Umbilical cord (tissue), 2 donors: ENCODE measurements around the gene DYNC1I2. TPM values are rescaled to one million over a fixed set of nuclear protein-coding genes. Genes with fewer than 3 reads are reported as not detected.
A peak's percentile ranks its signal among the peaks of the same experiment; 100 is the strongest.

Experiments
- DNase-seq: peaks from one replicate; pipeline ENCODE4 v3.0.0-alpha.2; 2015; ENCODE audit warnings: low spot score
- total RNA-seq: library from RNA; depleted of rRNA; stranded (reverse); fragments of >200 nt; gene quantifications from one replicate; pipeline ENCODE4 v1.2.3, GENCODE V29; 2014; ENCODE audit warnings: low replicate concordance; ENCODE audit not compliant: insufficient read depth

Gene DYNC1I2
- 88.8 TPM for total RNA-seq

DNA sequence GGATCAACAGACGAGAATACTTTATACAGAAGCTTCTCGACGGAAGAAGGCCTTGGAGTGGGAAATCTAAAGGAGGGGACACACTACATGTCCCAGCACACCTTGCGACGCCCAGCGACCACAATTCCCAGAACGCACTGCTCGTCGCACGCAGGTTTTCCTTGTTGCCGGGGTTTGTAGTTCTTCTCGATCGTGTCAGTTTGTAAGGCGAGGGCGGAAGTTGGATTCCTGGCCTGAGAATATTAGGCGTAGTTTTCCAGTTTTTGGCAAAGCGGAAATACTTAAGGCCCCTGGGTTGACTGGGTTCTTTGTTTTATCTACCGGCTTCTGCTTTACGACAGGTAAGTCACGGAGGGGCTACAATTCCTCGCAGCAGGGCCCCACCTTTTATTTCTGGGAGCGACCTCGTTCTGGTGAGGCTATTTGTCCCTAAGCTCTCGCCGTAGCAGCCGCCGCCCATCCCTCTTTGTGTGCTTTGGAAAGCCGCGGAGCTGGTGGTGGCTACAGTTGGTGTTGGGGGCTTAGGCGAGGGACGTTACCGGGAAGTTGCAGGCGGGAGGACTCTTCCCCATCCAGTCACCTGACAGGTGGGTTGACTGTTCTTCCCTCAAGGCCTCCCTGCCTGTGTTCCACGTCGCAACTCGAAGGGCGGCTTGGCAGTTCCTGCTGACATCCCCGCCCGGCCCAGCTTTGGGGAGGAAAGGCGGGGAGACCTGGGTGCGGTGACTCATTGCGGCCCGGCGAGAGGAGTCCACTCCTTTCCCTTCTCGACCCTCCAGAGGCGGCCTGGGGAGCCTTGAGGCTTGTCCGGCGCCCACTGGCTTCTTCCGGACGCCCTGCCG is at the start of gene DYNC1I2:
Gene DYNC1I2 (plus strand): TSS at position 183 of the 842 bp plus-strand sequence. CDS start 2,687 bp downstream, outside the sequence.
- peak; percentile 99 for DNase-seq

DNA sequence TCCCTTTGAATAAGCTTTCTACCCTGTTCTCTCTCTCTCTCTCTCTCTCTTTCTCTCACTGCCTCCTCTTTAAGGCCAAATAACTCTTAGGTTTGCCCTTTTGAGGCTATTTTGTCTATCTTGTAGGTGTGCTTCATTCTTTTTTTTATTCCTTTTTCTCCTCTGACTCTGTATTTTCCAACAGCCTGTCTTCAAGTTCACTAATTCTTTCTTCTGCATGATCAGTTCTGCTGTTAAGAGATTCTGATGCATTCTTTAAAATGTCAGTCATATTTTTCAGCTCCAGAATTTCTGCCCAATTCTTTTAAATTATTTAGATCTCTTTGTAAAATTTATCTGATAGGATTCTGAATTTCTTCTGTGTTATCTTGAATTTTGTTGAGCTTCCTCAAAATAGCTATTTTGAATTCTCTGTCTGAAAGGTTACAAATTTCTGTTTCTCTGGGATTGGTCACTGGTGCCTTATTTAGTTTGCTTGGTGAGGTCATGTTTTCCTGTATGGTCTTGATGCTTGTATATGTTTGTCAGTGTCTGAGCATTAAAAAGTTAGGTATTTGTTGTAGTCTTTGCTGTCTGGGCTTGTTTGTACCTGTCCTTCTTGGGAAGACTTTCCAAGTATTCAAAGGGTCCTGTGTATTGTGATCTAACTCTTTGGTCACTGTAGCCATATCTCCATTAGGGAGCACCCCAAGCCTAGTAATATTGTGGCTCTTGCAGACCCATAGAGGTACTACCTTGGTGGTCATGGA is 35.4 kb upstream of the DYNC1I2 start:
- no peak for DNase-seq

DNA sequence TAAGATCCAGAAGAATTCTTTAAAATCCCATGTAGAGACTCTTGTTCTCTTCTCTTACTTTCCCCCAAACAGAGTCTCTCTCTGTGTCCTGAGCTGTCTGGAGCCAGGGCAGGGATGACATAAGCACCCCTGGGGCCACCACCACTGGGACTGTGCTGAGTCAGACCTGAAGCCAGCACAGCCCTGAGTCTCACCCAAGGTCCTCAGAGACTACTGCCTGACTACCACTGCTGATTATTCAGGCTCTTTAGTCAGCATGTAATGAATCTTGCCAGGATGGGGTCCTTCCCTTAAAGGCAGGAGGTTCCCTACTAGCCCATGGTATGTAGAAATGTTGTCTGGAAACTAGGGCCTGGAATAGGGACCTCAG is 34.9 kb upstream of the DYNC1I2 start:
- no peak for DNase-seq

DNA sequence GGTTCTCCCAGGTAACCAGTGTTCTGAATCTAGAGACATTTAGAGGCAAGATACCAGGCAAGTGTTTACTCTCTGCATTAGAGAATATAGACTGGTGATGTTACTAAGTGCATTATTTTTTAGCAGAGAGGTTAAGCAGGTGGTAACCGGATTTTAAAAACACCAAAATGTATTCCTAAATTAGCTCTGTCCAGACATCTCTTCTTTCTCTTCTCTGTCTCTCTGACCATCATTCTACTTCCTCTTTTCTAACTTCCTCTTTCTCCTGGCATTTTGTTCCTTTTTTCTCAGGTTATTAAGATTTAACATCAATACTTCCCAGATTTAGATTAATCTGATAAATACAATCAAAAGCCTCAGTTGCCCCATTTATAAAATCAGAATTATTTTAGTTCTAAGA is 31.7 kb upstream of the DYNC1I2 start:
- DNase-seq: no peak

DNA sequence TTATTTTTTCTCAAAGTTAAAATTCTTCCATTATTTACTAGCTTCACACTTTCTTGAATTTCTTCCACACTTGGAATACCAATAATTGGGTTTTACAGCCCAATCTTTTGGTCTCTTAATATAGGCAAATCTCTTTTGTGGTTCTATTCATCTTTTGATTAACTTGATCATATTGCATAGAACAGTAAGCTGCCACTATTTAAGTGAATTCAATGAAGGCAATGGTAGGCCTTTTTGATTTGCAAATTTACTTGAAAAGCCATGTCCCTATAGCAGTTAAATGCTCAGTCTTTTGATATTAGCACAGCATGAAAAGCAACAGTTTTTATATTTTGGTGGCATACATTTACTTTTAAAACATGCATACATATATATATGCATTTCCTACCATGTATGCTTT is 20.2 kb upstream of the DYNC1I2 start:
- no peak for DNase-seq

DNA sequence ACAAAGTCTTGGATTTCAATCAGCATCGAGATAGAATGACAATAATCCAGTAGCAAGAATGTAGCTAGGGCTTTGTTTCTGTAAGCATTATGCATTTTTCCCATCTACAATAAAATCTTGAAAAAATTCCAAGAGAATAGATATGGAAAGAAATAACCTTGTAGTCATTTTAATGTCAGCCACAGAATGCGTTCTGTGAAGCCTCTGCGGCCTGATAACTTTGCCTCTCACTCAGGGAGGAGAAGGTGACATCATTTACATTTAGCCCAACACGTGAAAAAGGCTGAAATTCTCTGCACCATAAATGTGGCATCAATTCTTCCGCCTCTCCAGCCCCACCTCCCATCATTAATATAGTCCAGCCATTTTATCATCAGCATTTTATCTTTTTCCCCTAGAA is 19.1 kb upstream of the DYNC1I2 start:
- DNase-seq: no peak

DNA sequence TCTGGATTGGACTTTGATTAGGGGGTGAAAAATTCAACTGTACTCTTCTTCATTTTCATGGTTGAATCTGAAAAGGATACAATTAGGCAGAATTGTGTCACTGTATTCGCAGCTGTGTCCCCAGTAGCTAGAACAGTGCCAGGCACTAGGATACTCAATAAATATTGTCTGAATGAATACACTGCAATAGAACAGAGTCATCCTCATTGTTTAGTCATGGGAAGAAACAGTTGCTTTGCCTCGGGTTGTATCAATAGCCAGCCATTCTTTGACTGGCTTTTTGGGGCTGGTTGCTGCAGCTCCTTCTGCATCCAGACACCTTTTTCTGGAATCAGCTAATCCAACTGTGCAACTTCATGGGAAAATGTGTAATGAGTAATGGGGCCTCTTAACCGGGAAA is 18.1 kb upstream of the DYNC1I2 start:
- DNase-seq: no peak

DNA sequence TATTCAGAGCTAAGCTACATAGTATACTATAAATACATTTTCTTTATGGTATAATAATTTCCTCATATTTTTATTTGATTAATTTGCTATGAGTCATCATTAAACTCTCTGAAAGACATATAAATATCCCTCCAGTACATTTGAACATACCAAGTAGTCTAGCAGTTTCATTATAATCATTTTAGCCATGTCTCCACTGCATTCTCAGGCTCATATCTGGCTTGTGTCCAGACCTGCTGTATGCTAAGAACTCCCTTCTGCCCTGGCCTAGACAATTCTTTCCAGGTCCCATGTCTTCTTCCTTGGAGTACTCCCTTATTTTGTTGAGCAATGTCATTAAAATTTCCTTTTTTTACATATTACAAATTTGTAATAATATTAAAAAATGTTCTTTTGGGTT is 16.6 kb upstream of the DYNC1I2 start:
- DNase-seq: no peak

DNA sequence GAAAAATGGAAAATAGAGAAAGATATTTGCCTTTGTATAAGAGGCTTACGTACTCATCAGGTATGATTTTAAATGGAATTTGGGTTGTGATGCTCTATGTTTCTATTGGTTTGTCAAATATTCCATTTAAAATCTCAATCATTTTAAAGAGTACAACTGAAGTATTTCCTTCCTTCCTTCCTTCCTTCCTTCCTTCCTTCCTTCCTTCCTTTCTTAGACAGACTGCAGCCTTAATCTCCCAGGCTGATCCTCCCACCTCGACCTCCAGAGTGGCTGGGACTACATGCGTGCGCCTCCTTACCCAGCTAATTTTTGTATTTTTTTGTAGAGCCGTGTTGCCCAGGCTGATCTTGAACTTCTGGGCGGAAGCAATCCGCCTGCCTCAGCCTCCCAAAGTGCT is 15.4 kb upstream of the DYNC1I2 start:
- DNase-seq: no peak

DNA sequence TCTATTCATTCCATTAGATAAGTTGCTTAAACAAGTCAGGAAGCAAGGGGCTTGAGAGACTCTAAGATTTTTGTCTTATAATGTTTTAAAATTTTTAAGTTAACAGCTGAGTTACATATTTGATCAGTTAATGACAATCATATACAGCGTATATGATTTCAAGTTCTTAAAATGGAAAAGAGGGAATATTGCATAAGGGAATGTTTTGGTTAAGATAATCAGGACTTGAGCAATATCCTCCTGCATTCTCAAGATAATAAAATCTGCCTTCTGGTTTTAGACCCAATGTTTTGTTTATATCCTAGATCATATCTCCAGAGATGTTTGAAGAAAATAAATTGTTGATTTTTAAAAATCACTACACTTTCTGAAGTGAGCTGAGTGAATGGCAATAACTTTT is 13.4 kb upstream of the DYNC1I2 start:
- no peak for DNase-seq

DNA sequence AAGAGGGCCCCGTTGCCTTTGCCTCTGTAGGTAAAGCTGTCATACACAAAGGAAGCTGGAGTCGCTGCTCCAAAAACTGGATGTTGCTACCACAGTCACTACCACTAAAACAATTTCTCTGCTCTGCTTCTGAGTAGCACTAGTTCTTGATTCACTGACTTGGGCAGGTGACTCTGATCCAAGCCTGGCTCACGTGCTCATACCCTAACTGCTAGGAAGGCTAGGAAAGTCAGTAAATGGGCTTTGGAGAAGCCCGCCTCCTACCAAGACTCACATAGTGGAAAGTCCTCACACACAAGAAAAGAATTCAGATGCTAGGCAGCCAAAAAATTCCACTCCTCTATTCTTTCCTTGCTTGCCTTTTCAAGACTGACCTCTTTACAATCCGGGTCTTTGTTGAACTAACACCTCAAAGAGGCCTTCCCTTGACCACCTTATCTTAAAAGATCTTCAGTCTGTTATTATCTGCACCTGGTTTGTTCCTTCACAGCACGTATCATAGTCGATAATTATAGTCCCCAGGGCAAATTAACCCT is 11.4 kb upstream of the DYNC1I2 start:
- DNase-seq: no peak

DNA sequence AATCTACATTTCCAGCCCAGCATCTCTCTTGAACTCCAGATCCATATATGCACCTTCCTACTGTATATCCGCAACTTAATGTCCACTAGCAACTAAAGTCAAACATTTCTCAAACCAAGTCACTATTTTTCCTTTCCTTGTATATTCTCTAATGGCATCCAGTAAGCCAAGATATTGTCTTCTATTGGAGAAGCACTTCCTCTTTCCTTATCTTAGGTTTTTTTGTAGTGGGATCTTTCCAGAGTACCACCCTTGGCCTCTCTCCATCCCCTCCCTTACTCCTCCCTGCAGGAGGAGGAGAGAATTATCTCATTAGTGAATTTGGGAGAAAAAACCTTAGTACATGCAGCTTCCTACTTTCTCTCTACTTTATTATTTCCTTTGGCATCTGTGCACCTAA is 8.7 kb upstream of the DYNC1I2 start:
- DNase-seq: no peak

DNA sequence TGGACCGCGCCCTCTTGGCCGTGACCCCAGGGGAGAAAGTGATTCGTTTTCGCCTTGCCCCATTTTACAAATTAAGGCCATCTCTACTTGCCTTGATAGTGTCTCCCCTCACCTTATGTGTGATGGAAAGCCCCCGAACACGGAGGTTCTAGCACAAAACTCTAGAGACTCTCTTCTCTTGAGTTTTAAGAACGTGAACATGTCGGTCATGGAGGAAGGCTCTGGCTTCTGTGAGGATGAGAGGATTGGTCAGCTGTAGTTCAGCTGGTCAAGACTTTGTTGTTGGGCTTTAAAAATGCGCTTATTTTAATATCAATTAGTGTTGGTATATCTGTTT is 828 bp downstream of the DYNC1I2 start:
- DNase-seq: no peak

DNA sequence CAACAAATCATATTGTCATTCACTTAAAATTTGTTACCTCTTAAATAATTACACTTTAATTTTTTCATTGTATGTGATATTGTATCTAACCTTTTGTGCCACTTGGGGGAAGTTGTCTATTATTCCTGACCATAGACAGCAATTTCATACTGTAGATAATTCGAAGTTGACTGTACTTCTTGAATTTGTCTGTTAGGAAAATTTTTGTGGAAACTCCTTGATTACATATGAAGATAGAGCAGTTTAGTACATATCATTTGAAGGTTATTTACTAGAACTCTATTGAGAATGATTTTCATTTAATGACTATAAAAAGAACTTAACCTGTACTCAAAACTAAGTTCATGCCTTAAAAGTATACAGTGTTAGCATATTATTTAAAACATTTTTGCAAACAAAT is 5.1 kb downstream of the DYNC1I2 start:
- DNase-seq: no peak

DNA sequence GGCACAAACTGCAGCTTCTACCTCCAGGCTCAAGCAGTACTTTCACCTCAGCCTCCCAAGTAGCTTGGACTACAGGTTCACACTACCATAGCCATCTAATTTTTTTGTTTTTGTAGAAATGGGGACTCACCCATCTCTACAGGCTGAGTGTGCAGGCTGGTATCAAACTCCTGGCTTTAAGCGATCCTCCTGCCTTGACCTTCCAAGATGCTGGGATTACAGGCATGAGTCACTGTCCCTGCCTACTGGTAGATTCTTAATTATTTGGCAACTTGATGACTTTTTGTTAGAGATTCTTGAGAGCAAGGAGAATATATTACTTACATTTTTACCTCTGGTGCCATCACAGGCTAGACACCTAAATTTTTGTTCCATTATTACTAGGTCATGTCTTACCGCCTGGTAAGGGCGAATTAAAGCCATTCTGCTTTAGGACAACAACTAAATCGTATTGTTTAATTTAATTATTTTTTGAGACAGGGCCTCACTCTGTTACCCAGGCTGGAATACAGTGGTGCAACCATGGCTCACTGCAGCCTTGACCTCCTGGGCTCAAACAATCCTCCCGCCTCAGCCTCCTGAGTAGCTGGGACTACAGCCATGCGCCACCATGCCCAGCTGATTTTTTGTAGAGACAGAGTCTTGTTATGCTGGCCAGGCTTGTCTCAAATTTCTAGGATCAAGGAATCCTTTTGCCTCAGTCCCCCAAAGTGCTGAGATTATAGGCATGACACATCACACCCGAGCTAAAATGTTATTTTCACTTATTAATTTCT is 15.7 kb downstream of the DYNC1I2 start:
- no peak for DNase-seq

DNA sequence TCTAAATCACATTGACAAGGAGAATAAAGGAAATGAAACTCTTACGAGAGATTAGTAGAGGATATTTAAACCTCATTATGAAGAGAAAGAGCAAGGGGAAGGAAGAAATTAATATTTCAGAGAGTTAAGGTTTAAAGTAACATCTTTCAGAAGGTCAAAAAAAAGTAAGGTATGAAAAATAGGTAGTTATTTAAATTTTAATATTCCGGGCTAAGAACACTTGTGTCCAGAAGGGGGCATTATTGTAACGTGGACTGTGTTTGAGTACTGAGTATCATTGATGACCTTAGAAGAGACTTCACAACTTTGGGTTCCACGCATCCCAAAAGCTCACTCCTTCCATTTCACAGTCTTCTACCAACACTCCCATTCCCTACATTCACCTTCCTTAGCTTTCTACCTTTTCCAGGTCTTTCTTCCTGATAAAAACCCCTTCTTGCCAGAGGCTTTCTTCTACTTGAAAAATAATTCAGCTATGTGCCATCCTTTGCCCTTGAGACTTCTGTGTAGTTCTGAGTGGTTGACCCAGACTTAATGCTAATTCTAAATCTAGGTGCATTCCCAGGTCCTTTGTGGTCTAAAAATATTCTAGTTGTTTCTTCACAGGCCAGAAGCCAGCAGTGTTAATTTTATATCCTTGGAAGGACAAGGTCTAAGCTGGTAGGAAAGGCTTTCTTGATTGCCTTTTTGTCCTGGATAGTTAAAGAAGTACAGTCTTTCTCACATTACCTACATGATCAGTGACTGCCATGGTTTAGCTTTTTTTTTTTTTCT is 16.5 kb downstream of the DYNC1I2 start:
- DNase-seq: peak; percentile 8

DNA sequence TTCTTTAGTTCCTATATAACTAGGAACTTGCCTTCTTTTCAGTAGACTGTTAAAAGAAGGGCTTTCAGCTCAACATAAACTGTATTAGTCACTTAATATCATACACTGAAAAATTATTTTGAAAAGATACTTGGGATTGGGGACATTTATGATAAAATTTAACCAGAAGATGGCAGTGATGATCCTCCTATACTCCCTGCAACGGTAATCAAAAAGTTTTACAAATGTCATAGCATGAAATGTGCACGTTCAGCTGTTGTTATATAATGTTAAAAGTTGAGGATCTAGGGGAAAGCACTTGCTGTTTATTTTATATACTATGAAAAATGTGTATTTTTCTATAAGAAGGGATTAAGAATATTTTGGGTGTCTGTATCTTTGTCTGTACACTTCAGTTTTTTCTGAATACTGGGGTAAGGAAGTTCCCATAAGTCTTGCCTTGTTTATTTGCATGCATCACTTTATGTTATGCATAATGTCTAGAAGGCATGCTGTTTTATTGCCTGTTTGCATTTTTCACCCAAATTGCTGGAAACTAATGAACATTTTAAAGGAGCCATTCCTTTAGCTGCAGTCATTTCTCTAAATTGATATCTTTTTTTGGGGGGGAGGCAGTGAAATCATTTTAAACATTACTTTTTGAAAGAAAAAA is 19.0 kb downstream of the DYNC1I2 start:
- DNase-seq: no peak

DNA sequence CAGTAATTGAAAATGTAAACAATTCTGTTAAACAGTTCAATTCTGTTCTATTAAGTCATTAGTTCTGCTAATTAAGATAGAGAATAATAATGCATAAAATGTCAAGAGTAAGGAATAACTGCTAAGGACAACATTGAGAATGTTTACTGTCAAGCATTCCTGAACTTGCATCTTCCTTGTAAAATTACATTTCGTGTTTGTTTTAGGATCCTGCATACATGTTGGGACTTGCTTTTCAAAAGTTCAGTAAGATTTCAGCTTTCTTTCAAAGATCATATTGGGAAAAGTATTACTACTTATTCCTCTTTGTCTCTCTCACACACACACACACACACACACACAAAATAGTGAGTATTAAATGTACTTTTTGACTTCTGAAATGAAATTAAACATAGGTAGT is 20.5 kb downstream of the DYNC1I2 start:
- no peak for DNase-seq

DNA sequence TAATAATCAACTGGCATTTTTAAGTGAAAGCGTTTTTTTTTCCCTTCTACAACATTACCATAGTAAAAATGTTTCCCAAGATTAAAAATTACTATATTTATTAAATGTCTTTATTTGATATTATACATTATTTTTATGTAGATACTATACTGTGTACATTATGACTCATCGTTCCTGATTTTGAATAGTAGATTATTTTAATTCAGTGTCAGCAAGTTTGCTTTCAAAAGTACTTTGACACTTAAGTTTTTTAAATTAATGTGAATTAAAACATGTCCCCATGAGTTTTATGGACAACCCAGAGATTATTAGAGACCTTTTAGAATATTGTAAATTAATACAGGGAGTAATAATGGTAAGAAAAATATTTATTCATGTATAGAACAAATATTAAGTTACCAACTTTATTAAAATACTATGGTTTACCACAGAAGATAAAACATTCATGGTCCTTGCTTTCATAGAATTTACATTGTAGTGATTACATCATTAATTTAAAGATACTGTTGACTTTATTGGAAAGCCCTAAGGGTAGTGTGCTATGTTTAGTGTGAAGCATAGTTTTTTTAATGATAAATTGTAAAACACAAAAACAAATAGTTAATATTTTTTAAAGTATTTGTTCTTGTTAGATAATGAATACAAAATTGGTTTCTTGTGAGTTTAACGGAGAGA is 21.9 kb downstream of the DYNC1I2 start:
- DNase-seq: no peak

DNA sequence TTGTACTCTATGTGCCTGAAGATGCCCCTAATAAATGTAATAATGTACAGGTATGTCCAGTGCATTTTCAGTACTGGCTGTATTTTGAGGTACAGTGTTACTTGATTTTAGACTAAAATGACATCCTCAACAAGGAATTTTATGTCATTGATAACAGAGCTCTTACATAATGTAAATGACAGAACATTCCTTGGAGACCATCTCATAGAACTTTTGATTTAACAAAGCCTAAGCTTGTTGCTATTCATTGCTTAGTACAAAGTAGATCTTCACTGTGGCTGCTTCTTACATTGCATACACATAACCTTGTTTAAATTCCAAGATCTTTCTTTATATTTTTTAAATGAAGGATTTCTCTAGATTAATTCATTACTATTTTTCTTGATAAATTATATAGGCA is 24.1 kb downstream of the DYNC1I2 start:
- no peak for DNase-seq
